ENCODE data around the gene NOS2. TPM values are rescaled to one million over a fixed set of nuclear protein-coding genes. Genes with fewer than 3 reads are reported as not detected.
A peak's percentile ranks its signal among the peaks of the same experiment; 100 is the strongest.
"Not testable (repeated sequence)": the region's sequence is repeated elsewhere in the genome, so short reads cannot be mapped to it uniquely, and the experiment has no call there.

NOS2 gene
- total and polyA plus RNA-seq, 7 donors = 0.16 to 94.0 (median 2.2) TPM; not detected in 1

DNA sequence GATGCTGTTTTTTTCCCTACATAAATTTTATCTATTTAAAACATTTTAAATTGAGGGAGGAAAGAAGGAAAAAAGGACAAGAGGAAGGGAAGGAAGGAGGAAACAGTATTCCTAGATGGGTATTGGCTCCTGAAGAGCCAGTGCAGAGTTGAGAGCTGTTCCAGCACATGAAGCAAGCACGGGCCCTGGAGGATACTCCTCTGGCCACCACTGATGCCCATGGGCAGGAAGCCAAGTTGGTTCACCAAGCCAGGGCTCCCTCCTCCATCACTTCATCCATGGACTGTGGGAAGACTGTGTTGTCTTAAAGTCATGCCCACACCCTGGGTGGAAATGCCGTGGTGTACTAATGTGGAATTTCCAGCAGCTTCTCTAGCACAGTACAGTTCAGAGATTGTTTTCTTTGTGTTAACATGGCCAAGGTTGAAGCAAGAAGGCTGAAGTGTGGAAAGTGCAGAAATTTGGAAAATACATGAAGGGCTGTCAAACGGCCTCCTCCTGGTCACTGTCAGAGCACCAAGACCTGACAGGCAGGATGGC, 23.9 kb upstream of the NOS2 start:
- Histone ChIP-seq H3K36me3 (no peaks in the 10 kb centered on the region), H3K4me1 (no peaks in the 10 kb centered on the region), H3K9me3 (peaks cover 0 to 3% (median 1%) of the 10 kb centered on the region in 4 donors), H3K4me3 (no peak overlapping the region), H3K27me3 (no peaks in the 10 kb centered on the region), H3K27ac (no peak overlapping the region)
- TF ChIP-seq, protein P1, sequence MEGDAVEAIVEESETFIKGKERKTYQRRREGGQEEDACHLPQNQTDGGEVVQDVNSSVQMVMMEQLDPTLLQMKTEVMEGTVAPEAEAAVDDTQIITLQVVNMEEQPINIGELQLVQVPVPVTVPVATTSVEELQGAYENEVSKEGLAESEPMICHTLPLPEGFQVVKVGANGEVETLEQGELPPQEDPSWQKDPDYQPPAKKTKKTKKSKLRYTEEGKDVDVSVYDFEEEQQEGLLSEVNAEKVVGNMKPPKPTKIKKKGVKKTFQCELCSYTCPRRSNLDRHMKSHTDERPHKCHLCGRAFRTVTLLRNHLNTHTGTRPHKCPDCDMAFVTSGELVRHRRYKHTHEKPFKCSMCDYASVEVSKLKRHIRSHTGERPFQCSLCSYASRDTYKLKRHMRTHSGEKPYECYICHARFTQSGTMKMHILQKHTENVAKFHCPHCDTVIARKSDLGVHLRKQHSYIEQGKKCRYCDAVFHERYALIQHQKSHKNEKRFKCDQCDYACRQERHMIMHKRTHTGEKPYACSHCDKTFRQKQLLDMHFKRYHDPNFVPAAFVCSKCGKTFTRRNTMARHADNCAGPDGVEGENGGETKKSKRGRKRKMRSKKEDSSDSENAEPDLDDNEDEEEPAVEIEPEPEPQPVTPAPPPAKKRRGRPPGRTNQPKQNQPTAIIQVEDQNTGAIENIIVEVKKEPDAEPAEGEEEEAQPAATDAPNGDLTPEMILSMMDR (IDR thresholded peaks at IDR 0.05) = no peak
- TF ChIP-seq POLR2AphosphoS5 (IDR thresholded peaks at IDR 0.05) (no peak), EP300 (IDR thresholded peaks at IDR 0.05) (no peak), POLR2A (IDR thresholded peaks at IDR 0.05) (no peak)
- no peak for DNase-seq
- WGBS, 2 donors = 20 to 64% methylated on average over 3 of the region's 3 CpGs
- intact Hi-C loops (cut with DNase I) = no loop called here

DNA sequence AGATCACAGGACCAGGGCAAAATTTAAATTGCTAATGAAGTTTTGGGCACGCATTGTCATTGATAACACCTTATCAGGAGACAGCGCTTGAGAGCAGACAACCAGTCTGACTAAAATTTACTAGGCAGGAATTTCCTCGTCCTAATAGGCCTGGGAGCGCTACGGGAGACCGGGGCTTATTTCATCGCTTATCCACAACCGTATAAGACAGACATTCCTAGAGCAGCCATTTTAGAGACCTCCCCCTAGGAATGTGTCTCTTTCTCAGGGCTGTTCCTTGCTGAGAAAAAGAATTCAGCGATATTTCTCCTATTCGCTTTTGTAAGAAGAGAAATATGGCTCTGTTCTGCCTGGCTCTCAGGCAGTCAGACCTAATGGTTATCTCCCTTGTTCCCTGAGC, 21.8 kb upstream of the NOS2 start:
- H3K27ac ChIP-seq; H3K9me3 ChIP-seq; H3K4me3 ChIP-seq; intact Hi-C loops (cut with DNase I); H3K27me3 ChIP-seq; H3K36me3 ChIP-seq; DNase-seq: not testable (repeated sequence)
- 92 to 97% methylated on average over 10 of the region's 10 CpGs for WGBS, 2 donors
- peaks cover 0 to 12% (median 0%) of the 10 kb centered on the region in 4 donors for H3K4me1 ChIP-seq

DNA sequence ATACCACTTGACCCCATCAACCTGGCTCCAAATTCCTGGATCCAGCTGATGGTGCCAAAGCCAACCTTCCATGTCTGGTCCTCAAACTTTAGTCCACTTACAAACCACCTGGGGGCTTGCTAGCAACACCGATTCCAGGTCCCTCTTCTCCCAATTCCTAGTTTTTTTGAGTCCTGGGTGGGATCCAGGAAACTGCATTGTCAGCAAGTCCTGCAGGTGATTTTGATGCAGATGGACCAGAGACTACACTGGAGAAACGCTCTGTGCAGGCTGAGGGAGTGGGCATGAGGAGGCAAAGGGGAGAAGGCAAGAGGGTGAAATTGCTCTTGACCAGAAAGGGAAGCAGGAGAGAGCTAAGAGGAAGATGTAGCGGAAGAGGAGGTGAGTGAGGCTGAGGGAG, 21.0 kb upstream of the NOS2 start:
- WGBS, 2 donors = 93 to 94% methylated on average over 3 of the region's 3 CpGs
- peaks cover 0 to 3% (median 1%) of the 10 kb centered on the region in 4 donors for H3K9me3 ChIP-seq

DNA sequence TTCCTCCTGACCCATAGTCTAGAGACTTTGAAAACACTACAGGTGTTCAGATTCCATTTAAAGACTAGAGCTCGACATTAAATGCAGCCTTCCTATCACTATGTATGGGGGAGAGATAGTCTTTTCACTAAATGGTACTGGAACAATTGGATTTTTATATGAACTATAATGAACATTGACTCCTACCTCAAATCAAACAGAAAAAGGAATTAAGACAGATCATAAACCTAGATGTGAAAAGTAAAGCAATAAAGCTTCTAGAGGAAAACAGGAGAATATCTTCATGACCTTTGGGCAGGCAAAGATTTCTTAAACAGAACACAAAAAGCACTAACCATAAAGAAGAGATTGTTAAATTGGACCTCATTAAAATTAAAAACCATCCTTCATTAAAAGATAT, 18.8 kb upstream of the NOS2 start:
- H3K27me3 ChIP-seq = no peaks in the 10 kb centered on the region
- no peak for DNase-seq
- WGBS, 2 donors = 16 to 70% methylated on average over 1 of the region's 1 CpG
- TF ChIP-seq POLR2A (IDR thresholded peaks at IDR 0.05) = no peak
- TF ChIP-seq, protein P1 (IDR thresholded peaks at IDR 0.05) = no peak
- no peak for TF ChIP-seq POLR2AphosphoS5 (IDR thresholded peaks at IDR 0.05)
- no peak for TF ChIP-seq EP300 (IDR thresholded peaks at IDR 0.05)
- peaks cover 0 to 12% (median 0%) of the 10 kb centered on the region in 4 donors for H3K4me1 ChIP-seq
- H3K36me3 ChIP-seq = no peaks in the 10 kb centered on the region
- H3K27ac ChIP-seq = peak overlapping the region in 1 of 4 donors; percentile 7
- H3K4me3 ChIP-seq = no peak overlapping the region
- peaks cover 0 to 3% (median 1%) of the 10 kb centered on the region in 4 donors for H3K9me3 ChIP-seq
- intact Hi-C loops (cut with DNase I) = no loop called here

More for the DNA sequence above, 21.0 kb upstream of the NOS2 start:
- no peak for TF ChIP-seq EP300 (IDR thresholded peaks at IDR 0.05)
- no peak for TF ChIP-seq POLR2A (IDR thresholded peaks at IDR 0.05)
- TF ChIP-seq, protein P1 (IDR thresholded peaks at IDR 0.05) = no peak
- no peak for TF ChIP-seq POLR2AphosphoS5 (IDR thresholded peaks at IDR 0.05)
- Histone ChIP-seq H3K4me3 (no peak overlapping the region), H3K4me1 (peaks cover 0 to 12% (median 0%) of the 10 kb centered on the region in 4 donors), H3K27me3 (no peaks in the 10 kb centered on the region), H3K36me3 (no peaks in the 10 kb centered on the region), H3K27ac (no peak overlapping the region)
- intact Hi-C loops (cut with DNase I) = no loop called here
- DNase-seq = no peak

DNA sequence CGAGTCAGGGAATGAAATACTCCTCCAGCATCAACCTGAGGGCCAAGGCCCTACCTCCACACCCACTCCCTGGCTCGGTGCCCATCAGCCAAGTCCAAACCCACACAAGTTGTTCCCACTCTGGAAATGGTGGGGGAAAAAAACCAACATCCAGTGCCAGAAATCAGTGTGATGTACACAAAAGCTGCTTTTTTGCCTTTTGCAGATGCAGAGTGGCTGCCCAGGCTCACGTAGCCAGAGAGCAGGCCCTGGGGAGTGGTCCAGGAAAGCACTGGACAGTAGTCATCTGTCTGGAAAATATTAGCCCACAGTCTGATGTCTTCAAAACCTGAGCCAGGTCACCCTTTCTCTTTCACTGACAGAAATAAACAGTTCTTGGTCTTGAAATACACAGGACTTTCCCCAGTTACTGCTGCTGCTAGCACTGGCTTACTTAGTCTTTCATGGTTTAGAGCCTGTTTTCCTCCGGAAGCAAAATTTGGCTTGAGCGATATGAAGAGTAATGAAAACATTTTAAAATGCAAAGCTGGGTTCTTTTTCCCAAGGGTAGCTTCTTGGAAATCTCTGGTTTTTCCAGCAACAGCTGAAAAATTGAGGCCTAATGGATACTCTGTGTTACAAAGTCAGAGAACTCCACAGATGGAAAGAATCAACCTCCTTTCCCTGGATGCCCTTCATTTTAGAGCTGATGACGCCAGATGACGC, 18.2 kb upstream of the NOS2 start:
- no peak for TF ChIP-seq POLR2A (IDR thresholded peaks at IDR 0.05)
- peak in 2 of 4 donors; percentile 14 to 21 for TF ChIP-seq POLR2AphosphoS5 (IDR thresholded peaks at IDR 0.05)
- DNase-seq = no peak
- Histone ChIP-seq H3K9me3 (peaks cover 0 to 3% (median 1%) of the 10 kb centered on the region in 4 donors), H3K36me3 (no peaks in the 10 kb centered on the region), H3K27ac (peak overlapping the region in 3 of 4 donors; percentile 20 to 47 (median 32)), H3K4me1 (peaks cover 0 to 12% (median 0%) of the 10 kb centered on the region in 4 donors), H3K27me3 (no peaks in the 10 kb centered on the region), H3K4me3 (no peak overlapping the region)
- intact Hi-C loops (cut with DNase I) = no loop called here
- 14 to 61% methylated on average over 7 of the region's 7 CpGs for WGBS, 2 donors
